A549 (cell line): ENCODE data around the gene KCND3. TPM values are rescaled to one million over a fixed set of nuclear protein-coding genes. Genes with fewer than 3 reads are reported as not detected.

ENCODE experiments used
- ATAC-seq, 2 experiments: fragments of 200-7000 bp in 1 of 2; fragments of >200 bp in 1 of 2; cut with Nextera tagmentation in 1 of 2; cut with Tn5 transposase in 1 of 2; 3 replicates each; pipeline versions ENCODE4 v1.8.0 to v1.9.1; 2018 to 2020; ENCODE audit warnings: mild to moderate bottlenecking in 1 of 2, moderate library complexity in 1 of 2
- CTCF ChIA-PET: fragments of 300-600 bp; sonication (Branson Sonifier 250); formaldehyde crosslinking; extraction: SDS; loops from one replicate; lab custom pipeline; 2021; ENCODE audit warnings: antibody characterized with exemption, inconsistent platforms; lab: Yijun Ruan, JAX
- POLR2A ChIA-PET: fragments of 350-600 bp; formaldehyde crosslinking; extraction: SDS; loops from one replicate; lab custom pipeline; 2021; ENCODE audit warnings: antibody characterized with exemption, inconsistent platforms; lab: Yijun Ruan, JAX
- DNase-seq, 2 experiments: peaks; one replicate each; pipeline versions ENCODE4 v3.0.0 to v3.0.0-alpha.2; 2011 to 2016; ENCODE audit warnings: low read depth in 1 of 2, low spot score in 1 of 2
- FAIRE-seq: peaks from 2 replicates; lab custom pipeline; 2011; peaks lifted over from hg19 to GRCh38; lab: Jason Lieb, UNC
- H3K27ac ChIP-seq, 2 experiments: fragments of >200 bp; sonication (Bioruptor Twin); formaldehyde crosslinking; 3 replicates each; pipeline ENCODE4 v1.5.1; 2016 to 2017
- H3K4me1 ChIP-seq: fragments of >200 bp; sonication (Bioruptor Twin); formaldehyde crosslinking; 3 replicates; pipeline ENCODE4 v1.6.1; 2016
- H3K4me2 ChIP-seq: fragments of >200 bp; sonication (Bioruptor Twin); formaldehyde crosslinking; 3 replicates; pipeline ENCODE4 v1.6.1; 2016
- H3K4me3 ChIP-seq: fragments of >200 bp; sonication (Bioruptor Twin); formaldehyde crosslinking; 3 replicates; pipeline ENCODE4 v1.5.1; 2016
- H3K9me3 ChIP-seq: fragments of >200 bp; sonication (Bioruptor Twin); formaldehyde crosslinking; 3 replicates; pipeline ENCODE4 v1.6.1; 2016
- CBX8 ChIP-seq: fragments of 200-600 bp; sonication (generic); IDR thresholded peaks from 2 replicates; pipeline ENCODE4 v1.6.1; 2016
- CHD4 ChIP-seq: fragments of 200-600 bp; sonication (generic); IDR thresholded peaks from 2 replicates; pipeline ENCODE4 v1.6.1; 2016; ENCODE audit warnings: antibody characterized with exemption, mild to moderate bottlenecking, borderline replicate concordance
- EHMT2 ChIP-seq: fragments of 200-600 bp; sonication (generic); IDR thresholded peaks from 2 replicates; pipeline ENCODE4 v1.6.1; 2016; ENCODE audit warnings: antibody characterized with exemption, low read depth, mild to moderate bottlenecking, moderate library complexity
- FOXS1 ChIP-seq: fragments of 250-450 bp; sonication (Bioruptor Pico); IDR thresholded peaks from 2 replicates; pipeline ENCODE4 v1.5.0; 2020; ENCODE audit warnings: mild to moderate bottlenecking, moderate library complexity
- GATA3 ChIP-seq: IDR thresholded peaks from 2 replicates; pipeline ENCODE4 v1.6.1; 2012; ENCODE audit warnings: borderline replicate concordance
- HDAC2 ChIP-seq: fragments of 200-600 bp; sonication (generic); IDR thresholded peaks from 2 replicates; pipeline ENCODE4 v1.6.1; 2016
- HOXA7 ChIP-seq: fragments of 250-450 bp; sonication (Bioruptor Pico); IDR thresholded peaks from 2 replicates; pipeline ENCODE4 v1.5.0; 2020; ENCODE audit warnings: mild to moderate bottlenecking, moderate library complexity
- KDM1A ChIP-seq: fragments of 200-600 bp; sonication (generic); IDR thresholded peaks from 2 replicates; pipeline ENCODE4 v1.6.1; 2016; ENCODE audit warnings: low read depth, mild to moderate bottlenecking
- MYC ChIP-seq: IDR thresholded peaks from 2 replicates; pipeline ENCODE4 v1.6.1; 2012; ENCODE audit warnings: mild to moderate bottlenecking, inconsistent platforms, low read length, improper control_type of control experiment, borderline replicate concordance
- NR3C1 ChIP-seq: fragments of >200 bp; sonication (Bioruptor Twin); formaldehyde crosslinking; IDR thresholded peaks from 3 replicates; pipeline ENCODE4 v1.6.1; 2017
- SMC3 ChIP-seq: fragments of >200 bp; sonication (Bioruptor Twin); formaldehyde crosslinking; IDR thresholded peaks from 3 replicates; pipeline ENCODE4 v1.6.1; 2018; ENCODE audit warnings: inconsistent platforms
- TFCP2L1 ChIP-seq: fragments of 250-450 bp; sonication (Bioruptor Pico); IDR thresholded peaks from 2 replicates; pipeline ENCODE4 v1.5.0; 2021; ENCODE audit warnings: mild to moderate bottlenecking
- TP53 ChIP-seq: fragments of 250-450 bp; sonication (Bioruptor Pico); IDR thresholded peaks from 2 replicates; pipeline ENCODE4 v1.5.0; 2021; ENCODE audit warnings: mild to moderate bottlenecking, moderate library complexity
- ZC3H11A ChIP-seq: fragments of 450-650 bp; IDR thresholded peaks from 2 replicates; pipeline ENCODE4 v1.6.1; 2014; ENCODE audit warnings: antibody characterized with exemption, mild to moderate bottlenecking
- ZSCAN20 ChIP-seq: fragments of 250-450 bp; sonication (Bioruptor Pico); IDR thresholded peaks from 2 replicates; pipeline ENCODE4 v1.8.0; 2022; ENCODE audit warnings: mild to moderate bottlenecking, moderate library complexity
- whole genome bisulfite sequencing: methylation state at CpG from one replicate; pipeline ENCODE4 v1.1.6; 2017; ENCODE audit errors: missing lambda C conversion rate; 5-methylcytosine and 5-hydroxymethylcytosine counted together
- polyA plus RNA-seq, 4 experiments: library from polyadenylated mRNA; depleted of rRNA in 3 of 4; stranded (reverse); fragments of >200 nt; fragmentation: RNase III in 1 of 4; extraction: RNeasy Plus Mini Kit Qiagen cat#74134 plus additional on column Dnase treatment in 1 of 4; gene quantifications; 2 replicates in 3 of 4; 3 replicates in 1 of 4; pipeline ENCODE4 v1.2.3, GENCODE V29; 2011 to 2017
- TF ChIP-seq, protein P1 (sequence below): fragments of 250-450 bp; sonication (Bioruptor Pico); IDR thresholded peaks from 2 replicates; pipeline ENCODE4 v1.5.0; 2020; ENCODE audit warnings: low read depth, mild to moderate bottlenecking, moderate library complexity
- TF ChIP-seq, protein P2 (sequence below): IDR thresholded peaks from 2 replicates; pipeline ENCODE4 v1.6.1; 2012
- TF ChIP-seq, protein P3 (sequence below): fragments of >200 bp; sonication (Bioruptor Twin); formaldehyde crosslinking; IDR thresholded peaks from 2 replicates; pipeline ENCODE4 v1.6.1; 2016
- TF ChIP-seq, protein P4 (sequence below): fragments of >200 bp; sonication (Bioruptor Twin); formaldehyde crosslinking; IDR thresholded peaks from 3 replicates; pipeline ENCODE4 v1.6.1; 2016
- TF ChIP-seq, protein P5 (sequence below): fragments of 250-450 bp; sonication (Bioruptor Pico); IDR thresholded peaks from 2 replicates; pipeline ENCODE4 v1.5.0; 2021; ENCODE audit warnings: mild to moderate bottlenecking, moderate library complexity, borderline replicate concordance

KCND3 gene
- polyA plus RNA-seq, 2 of the 4 experiments (the other 2 are of a cell fraction) = not detected

DNA sequence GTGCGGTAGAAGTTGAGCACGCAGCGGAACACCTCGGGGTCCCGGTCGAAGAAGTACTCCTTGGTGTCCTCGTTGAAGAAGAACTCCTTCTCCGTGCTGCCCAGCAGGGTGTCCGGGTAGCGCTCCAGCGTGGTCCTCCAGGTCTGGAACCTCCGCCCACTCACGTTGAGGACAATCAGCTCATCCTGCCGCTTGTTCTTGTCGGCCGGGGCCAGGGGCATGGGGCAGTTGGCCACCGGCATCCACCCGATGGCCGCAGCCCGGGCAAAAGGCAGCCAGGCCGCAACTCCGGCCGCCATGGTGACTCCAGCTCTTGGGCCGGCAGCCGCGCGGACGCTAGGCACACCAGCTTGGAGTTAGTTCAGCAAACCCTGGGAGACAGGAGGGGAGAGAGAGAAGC, 7.0 kb downstream of the KCND3 start (continued):
- no peak for TF ChIP-seq ZSCAN20 (CRISPR knock-in tag)
- no peak for TF ChIP-seq NR3C1
- no peak for TF ChIP-seq EHMT2

DNA sequence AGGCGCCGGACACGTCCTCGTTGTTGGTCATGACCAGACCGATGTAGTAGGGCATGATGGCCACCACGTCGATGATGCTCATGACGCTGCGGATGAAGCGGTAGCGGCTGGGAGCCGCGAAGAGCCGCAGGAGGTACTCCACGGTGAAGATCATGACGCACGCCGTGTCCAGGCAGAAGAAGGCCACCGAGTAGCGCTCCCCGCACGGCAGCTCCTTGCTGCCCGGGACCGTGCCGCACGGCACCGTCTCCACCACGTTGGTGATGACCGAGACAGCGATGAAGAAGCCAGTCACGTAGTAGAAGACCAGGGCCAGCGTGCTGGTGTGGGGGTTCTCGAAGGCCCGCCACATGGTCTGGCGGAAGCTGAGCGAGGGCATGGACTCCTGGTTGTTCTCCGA, 7.6 kb downstream of the KCND3 start:
- DNase-seq (no peak), ATAC-seq (no peak)
- Histone ChIP-seq H3K4me3 (no peak overlapping the region), H3K27ac (no peak overlapping the region), H3K4me1 (no peaks in the 10 kb centered on the region)
- POLR2A ChIA-PET = no interaction called here
- WGBS = 82% methylated on average over 21 of the region's 37 CpGs
- TF ChIP-seq MYC (no peak), SMC3 (no peak), CBX8 (no peak), GATA3 (no peak), ZC3H11A (no peak)
- TF ChIP-seq, protein P1, sequence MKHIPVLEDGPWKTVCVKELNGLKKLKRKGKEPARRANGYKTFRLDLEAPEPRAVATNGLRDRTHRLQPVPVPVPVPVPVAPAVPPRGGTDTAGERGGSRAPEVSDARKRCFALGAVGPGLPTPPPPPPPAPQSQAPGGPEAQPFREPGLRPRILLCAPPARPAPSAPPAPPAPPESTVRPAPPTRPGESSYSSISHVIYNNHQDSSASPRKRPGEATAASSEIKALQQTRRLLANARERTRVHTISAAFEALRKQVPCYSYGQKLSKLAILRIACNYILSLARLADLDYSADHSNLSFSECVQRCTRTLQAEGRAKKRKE (CRISPR knock-in tag) = no peak
- TF ChIP-seq, all 56 proteins: peak for 0
- FAIRE-seq = no peak
- Histone ChIP-seq H3K4me2 (no peak overlapping the region), H3K9me3 (no peaks in the 10 kb centered on the region)
- CTCF ChIA-PET = no interaction called here

DNA sequence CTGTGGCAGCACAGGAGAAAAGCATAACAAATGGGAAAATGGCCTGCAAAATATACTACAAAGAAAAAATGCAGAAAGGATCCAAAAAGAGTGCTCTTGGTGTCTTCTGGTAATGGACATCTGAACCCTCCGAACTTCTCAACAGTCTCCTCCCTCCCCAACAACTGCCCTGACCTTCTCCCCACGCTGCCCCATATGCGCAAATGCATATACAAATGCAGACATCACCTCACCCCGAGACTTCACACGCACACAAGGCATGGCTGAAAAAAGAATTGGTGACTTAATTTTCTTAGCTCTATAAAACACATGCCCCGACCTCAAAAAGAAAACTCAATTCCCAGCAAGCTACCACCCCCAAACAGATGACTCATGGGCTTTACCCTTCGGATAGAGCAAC, 8.4 kb downstream of the KCND3 start:
- no peak for FAIRE-seq
- ChIA-PET CTCF (no interaction called here), POLR2A (no interaction called here)
- Histone ChIP-seq H3K4me2 (no peak overlapping the region), H3K9me3 (no peaks in the 10 kb centered on the region), H3K4me1 (no peaks in the 10 kb centered on the region), H3K4me3 (no peak overlapping the region), H3K27ac (no peak overlapping the region)
- TF ChIP-seq TP53 (CRISPR knock-in tag) = no peak
- no peak for TF ChIP-seq HDAC2
- TF ChIP-seq, protein P2, sequence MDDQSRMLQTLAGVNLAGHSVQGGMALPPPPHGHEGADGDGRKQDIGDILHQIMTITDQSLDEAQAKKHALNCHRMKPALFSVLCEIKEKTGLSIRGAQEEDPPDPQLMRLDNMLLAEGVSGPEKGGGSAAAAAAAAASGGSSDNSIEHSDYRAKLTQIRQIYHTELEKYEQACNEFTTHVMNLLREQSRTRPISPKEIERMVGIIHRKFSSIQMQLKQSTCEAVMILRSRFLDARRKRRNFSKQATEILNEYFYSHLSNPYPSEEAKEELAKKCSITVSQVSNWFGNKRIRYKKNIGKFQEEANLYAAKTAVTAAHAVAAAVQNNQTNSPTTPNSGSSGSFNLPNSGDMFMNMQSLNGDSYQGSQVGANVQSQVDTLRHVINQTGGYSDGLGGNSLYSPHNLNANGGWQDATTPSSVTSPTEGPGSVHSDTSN = no peak
- TF ChIP-seq, protein P1 (CRISPR knock-in tag) = no peak
- TF ChIP-seq, protein P3, sequence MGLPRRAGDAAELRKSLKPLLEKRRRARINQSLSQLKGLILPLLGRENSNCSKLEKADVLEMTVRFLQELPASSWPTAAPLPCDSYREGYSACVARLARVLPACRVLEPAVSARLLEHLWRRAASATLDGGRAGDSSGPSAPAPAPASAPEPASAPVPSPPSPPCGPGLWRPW = no peak
- TF ChIP-seq, protein P4, sequence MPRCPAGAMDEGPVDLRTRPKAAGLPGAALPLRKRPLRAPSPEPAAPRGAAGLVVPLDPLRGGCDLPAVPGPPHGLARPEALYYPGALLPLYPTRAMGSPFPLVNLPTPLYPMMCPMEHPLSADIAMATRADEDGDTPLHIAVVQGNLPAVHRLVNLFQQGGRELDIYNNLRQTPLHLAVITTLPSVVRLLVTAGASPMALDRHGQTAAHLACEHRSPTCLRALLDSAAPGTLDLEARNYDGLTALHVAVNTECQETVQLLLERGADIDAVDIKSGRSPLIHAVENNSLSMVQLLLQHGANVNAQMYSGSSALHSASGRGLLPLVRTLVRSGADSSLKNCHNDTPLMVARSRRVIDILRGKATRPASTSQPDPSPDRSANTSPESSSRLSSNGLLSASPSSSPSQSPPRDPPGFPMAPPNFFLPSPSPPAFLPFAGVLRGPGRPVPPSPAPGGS = no peak
- no peak for TF ChIP-seq ZC3H11A
- no peak for TF ChIP-seq FOXS1
- no peak for TF ChIP-seq TFCP2L1 (CRISPR knock-in tag)
- TF ChIP-seq CHD4 = no peak
- no peak for TF ChIP-seq KDM1A
- no peak for TF ChIP-seq HOXA7
- TF ChIP-seq, protein P5, sequence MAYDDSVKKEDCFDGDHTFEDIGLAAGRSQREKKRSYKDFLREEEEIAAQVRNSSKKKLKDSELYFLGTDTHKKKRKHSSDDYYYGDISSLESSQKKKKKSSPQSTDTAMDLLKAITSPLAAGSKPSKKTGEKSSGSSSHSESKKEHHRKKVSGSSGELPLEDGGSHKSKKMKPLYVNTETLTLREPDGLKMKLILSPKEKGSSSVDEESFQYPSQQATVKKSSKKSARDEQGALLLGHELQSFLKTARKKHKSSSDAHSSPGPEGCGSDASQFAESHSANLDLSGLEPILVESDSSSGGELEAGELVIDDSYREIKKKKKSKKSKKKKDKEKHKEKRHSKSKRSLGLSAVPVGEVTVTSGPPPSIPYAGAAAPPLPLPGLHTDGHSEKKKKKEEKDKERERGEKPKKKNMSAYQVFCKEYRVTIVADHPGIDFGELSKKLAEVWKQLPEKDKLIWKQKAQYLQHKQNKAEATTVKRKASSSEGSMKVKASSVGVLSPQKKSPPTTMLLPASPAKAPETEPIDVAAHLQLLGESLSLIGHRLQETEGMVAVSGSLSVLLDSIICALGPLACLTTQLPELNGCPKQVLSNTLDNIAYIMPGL = no peak
- no peak for TF ChIP-seq SMC3
- ATAC-seq = no peak
- no peak for DNase-seq
- 18% methylated on average over 7 of the region's 7 CpGs for WGBS
